ENCODE results near the gene NTSR1. TPM values are rescaled to one million over a fixed set of nuclear protein-coding genes. Genes with fewer than 3 reads are reported as not detected.

Gene NTSR1
- total RNA-seq, 1 donor from 2014 or later = 0.08 TPM

DNA sequence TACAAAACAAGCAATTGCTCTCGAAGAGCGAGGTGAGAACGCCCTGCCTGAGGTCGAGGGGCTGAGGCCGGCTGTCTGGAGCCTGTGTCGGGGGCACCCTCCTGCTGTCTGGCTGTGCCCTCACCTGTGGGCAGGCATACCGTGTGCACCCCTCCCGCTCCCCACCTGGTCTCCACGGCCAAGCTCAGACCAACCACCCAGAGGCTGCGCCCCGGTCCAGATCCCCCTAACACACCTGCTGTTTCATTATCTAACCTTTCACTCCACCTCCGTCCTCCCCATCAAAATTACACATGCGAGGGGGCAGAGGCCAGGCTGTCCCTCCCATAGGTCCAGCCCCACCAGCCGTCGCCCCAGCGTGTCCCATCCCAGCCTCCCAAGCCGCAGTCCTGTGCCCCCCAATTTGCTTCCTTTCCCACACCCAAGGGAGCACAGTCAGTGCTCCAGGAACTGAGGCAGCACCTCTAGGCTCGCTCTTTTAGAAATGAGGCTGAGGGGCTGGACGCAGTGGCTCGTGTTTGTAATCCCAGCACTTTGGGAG, 35.2 kb downstream of the NTSR1 start:
- Histone ChIP-seq H3K4me3 (ENCODE audit: low read depth, low read length) (no peak overlapping the region), H3K27me3 (ENCODE audit: control insufficient read depth, insufficient read depth, low read length) (peaks cover 13% of the 10 kb centered on the region), H3K36me3 (ENCODE audit: control insufficient read depth, insufficient read depth, low read length) (no peaks in the 10 kb centered on the region)
- DNase-seq (ENCODE audit: low read depth) = no peak
- no peak for TF ChIP-seq CTCF (IDR thresholded peaks at IDR 0.05; ENCODE audit: insufficient read depth, low read length, poor library complexity, severe bottlenecking)

DNA sequence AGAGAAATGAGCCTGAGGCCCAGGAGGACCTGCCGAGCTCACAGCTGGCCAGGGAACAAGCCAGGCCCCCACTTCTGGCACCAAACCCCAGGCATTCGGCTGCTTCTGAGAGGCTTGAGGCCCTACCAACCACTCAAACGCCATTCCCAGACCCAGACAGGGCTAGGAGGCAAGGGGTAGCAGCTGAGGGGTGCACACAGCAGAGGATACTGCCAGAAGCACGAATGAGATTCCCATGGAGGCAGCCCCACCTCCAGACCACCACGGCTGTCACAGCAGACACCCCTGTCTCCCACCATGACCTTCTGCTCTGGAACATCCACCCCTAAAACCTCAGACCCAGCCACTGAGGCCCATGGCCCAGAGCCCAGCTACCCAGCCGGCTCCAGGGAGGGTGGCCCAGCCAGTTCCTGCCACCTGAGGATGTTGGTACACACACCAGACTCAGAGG, 36.1 kb downstream of the NTSR1 start:
- Histone ChIP-seq H3K36me3 (ENCODE audit: control insufficient read depth, insufficient read depth, low read length) (no peaks in the 10 kb centered on the region), H3K27me3 (ENCODE audit: control insufficient read depth, insufficient read depth, low read length) (peaks cover 13% of the 10 kb centered on the region), H3K4me3 (ENCODE audit: low read depth, low read length) (no peak overlapping the region)
- DNase-seq (ENCODE audit: low read depth) = no peak
- no peak for TF ChIP-seq CTCF (IDR thresholded peaks at IDR 0.05; ENCODE audit: insufficient read depth, low read length, poor library complexity, severe bottlenecking)

- TF ChIP-seq CTCF (IDR thresholded peaks at IDR 0.05; ENCODE audit: insufficient read depth, low read length, poor library complexity, severe bottlenecking) = no peak
Measured at GRCh38 chr20:62745279-62745951, 36.8 kb downstream of the NTSR1 start.

GRCh38 chr20:62745952-62746288, 37.3 kb downstream of the NTSR1 start:
- H3K36me3 ChIP-seq (ENCODE audit: control insufficient read depth, insufficient read depth, low read length) = no peaks in the 10 kb centered on the region
- H3K27me3 ChIP-seq (ENCODE audit: control insufficient read depth, insufficient read depth, low read length) = peaks cover 12% of the 10 kb centered on the region
- DNase-seq (ENCODE audit: low read depth) = no peak
- H3K4me3 ChIP-seq (ENCODE audit: low read depth, low read length) = no peak overlapping the region
- no peak for TF ChIP-seq CTCF (IDR thresholded peaks at IDR 0.05; ENCODE audit: insufficient read depth, low read length, poor library complexity, severe bottlenecking)

More at GRCh38 chr20:62745279-62745951, 36.8 kb downstream of the NTSR1 start:
- no peaks in the 10 kb centered on the region for H3K36me3 ChIP-seq (ENCODE audit: control insufficient read depth, insufficient read depth, low read length)
- H3K27me3 ChIP-seq (ENCODE audit: control insufficient read depth, insufficient read depth, low read length) = peaks cover 14% of the 10 kb centered on the region
- no peak overlapping the region for H3K4me3 ChIP-seq (ENCODE audit: low read depth, low read length)
- no peak for DNase-seq (ENCODE audit: low read depth)

DNA sequence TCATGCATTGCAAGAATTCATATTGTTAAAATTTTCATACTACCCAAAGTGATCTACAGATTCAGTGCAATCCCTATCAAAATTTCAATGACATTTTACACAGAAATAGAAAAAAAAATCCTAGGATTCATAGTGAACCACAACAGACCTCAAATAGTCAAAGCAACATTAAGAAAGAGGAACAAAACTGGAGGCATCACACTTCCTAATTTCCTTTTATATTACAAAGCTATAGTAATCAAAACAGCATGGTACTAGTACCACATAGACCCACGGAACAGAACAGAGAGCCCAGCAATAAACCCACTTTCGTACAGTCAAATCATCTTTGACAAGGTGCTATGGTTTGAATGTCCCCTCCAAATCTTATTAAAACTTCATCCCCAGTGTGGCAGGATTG, 39.7 kb downstream of the NTSR1 start:
- H3K27me3 ChIP-seq (ENCODE audit: control insufficient read depth, insufficient read depth, low read length) = peaks cover 21% of the 10 kb centered on the region
- no peak for TF ChIP-seq CTCF (IDR thresholded peaks at IDR 0.05; ENCODE audit: insufficient read depth, low read length, poor library complexity, severe bottlenecking)
- H3K4me3 ChIP-seq (ENCODE audit: low read depth, low read length) = no peak overlapping the region
- no peaks in the 10 kb centered on the region for H3K36me3 ChIP-seq (ENCODE audit: control insufficient read depth, insufficient read depth, low read length)
- DNase-seq (ENCODE audit: low read depth) = no peak

Data from kidney epithelial cell (primary cell).